Subcutaneous adipose tissue (tissue), 4 donors: ENCODE results near the gene CARS2. TPM values are rescaled to one million over a fixed set of nuclear protein-coding genes. Genes with fewer than 3 reads are reported as not detected.

Source experiments
- CTCF ChIP-seq: fragments of 450-650 bp; IDR thresholded peaks from one replicate; pipeline ENCODE4 v1.5.1; 2016; ENCODE audit warnings: low read depth, mild to moderate bottlenecking, control low read depth, antibody characterized with exemption, moderate library complexity
- total RNA-seq, 4 donors: library from RNA; depleted of rRNA; stranded (reverse); fragments of >200 nt; gene quantifications; one replicate each; pipeline ENCODE4 v1.1.0, GENCODE V29; 2016

Gene CARS2
- total RNA-seq, 4 donors from 2014 or later, result 36.5 to 366 (median 102) TPM

- TF ChIP-seq CTCF, result no peak
These were observed 3.1 kb downstream of the CARS2 start for GRCh38 chr13:110702591-110703526.

GRCh38 chr13:110702089-110702488, 3.8 kb downstream of the CARS2 start:
- TF ChIP-seq CTCF, result no peak

- no peak for TF ChIP-seq CTCF
These were observed 5.3 kb downstream of the CARS2 start for GRCh38 chr13:110700641-110701040.

- no peak for TF ChIP-seq CTCF
These were observed 5.7 kb downstream of the CARS2 start for GRCh38 chr13:110700186-110700585.

GRCh38 chr13:110699148-110700145, 6.5 kb downstream of the CARS2 start:
- TF ChIP-seq CTCF, result no peak

- no peak for TF ChIP-seq CTCF
These were observed 7.2 kb downstream of the CARS2 start for GRCh38 chr13:110698689-110699088.

GRCh38 chr13:110697842-110698241, 8.1 kb downstream of the CARS2 start:
- no peak for TF ChIP-seq CTCF
